Stimulated activated CD8-positive, alpha-beta memory T cell treated with anti-CD3 and anti-CD28 coated beads, Interleukin-4, amount 100 ng/mL, for 48 hours (primary cell): ENCODE data around the gene SIRPA.

Source experiments
- DNase-seq: peaks from one replicate; pipeline ENCODE4 v3.0.0-alpha.2; 2020

The SIRPA gene

GRCh38 chr20:1870792-1871550 lies 24.2 kb upstream of the SIRPA start:
- no peak for DNase-seq

GRCh38 chr20:1871807-1872458 lies 23.3 kb upstream of the SIRPA start:
- DNase-seq: peak; percentile 46

GRCh38 chr20:1872459-1873097 lies 22.6 kb upstream of the SIRPA start:
- DNase-seq: no peak

GRCh38 chr20:1874450-1875182 lies 20.6 kb upstream of the SIRPA start:
- DNase-seq: no peak

GRCh38 chr20:1875183-1875554 lies 20.0 kb upstream of the SIRPA start:
- no peak for DNase-seq

- DNase-seq: no peak
Measured at GRCh38 chr20:1875762-1876161, 19.4 kb upstream of the SIRPA start.

GRCh38 chr20:1876217-1876921 lies 18.8 kb upstream of the SIRPA start:
- DNase-seq: no peak

GRCh38 chr20:1876975-1877608 lies 18.1 kb upstream of the SIRPA start:
- no peak for DNase-seq

- DNase-seq: no peak
Measured at GRCh38 chr20:1877609-1878200, 17.5 kb upstream of the SIRPA start.

GRCh38 chr20:1879369-1879768 lies 15.8 kb upstream of the SIRPA start:
- DNase-seq: no peak

GRCh38 chr20:1879934-1880333 lies 15.3 kb upstream of the SIRPA start:
- no peak for DNase-seq

- no peak for DNase-seq
Measured at GRCh38 chr20:1880529-1881239, 14.5 kb upstream of the SIRPA start.

- DNase-seq: no peak
Measured at GRCh38 chr20:1881240-1881835, 13.9 kb upstream of the SIRPA start.

- DNase-seq: no peak
Measured at GRCh38 chr20:1882026-1882425, 13.2 kb upstream of the SIRPA start.

GRCh38 chr20:1883986-1884385 lies 11.2 kb upstream of the SIRPA start:
- DNase-seq: no peak

GRCh38 chr20:1885254-1885653 lies 10.0 kb upstream of the SIRPA start:
- no peak for DNase-seq

GRCh38 chr20:1885940-1886693 lies 9.1 kb upstream of the SIRPA start:
- DNase-seq: no peak

- DNase-seq: no peak
Measured at GRCh38 chr20:1887321-1887720, 7.9 kb upstream of the SIRPA start.

- DNase-seq: no peak
Measured at GRCh38 chr20:1887756-1888155, 7.5 kb upstream of the SIRPA start.
